Renal cortical epithelial cell (primary cell): ENCODE data around the gene CLCNKA. TPM values are rescaled to one million over a fixed set of nuclear protein-coding genes. Genes with fewer than 3 reads are reported as not detected.
"Not testable (repeated sequence)": the region's sequence is repeated elsewhere in the genome, so short reads cannot be mapped to it uniquely, and the experiment has no call there.

Experiments
- DNase-seq: peaks from one replicate; pipeline ENCODE4 v3.0.0-alpha.2; 2011; ENCODE audit warnings: low read depth
- total RNA-seq: library from RNA; depleted of rRNA; stranded (reverse); fragments of >200 nt; gene quantifications from 2 replicates; pipeline ENCODE4 v1.2.3, GENCODE V29; 2014

CLCNKA gene
- total RNA-seq, 1 donor from 2014 or later: 0.20 TPM

- DNase-seq: no peak
These were observed 24.1 kb upstream of the CLCNKA start for GRCh38 chr1:15997637-15998280.

DNA sequence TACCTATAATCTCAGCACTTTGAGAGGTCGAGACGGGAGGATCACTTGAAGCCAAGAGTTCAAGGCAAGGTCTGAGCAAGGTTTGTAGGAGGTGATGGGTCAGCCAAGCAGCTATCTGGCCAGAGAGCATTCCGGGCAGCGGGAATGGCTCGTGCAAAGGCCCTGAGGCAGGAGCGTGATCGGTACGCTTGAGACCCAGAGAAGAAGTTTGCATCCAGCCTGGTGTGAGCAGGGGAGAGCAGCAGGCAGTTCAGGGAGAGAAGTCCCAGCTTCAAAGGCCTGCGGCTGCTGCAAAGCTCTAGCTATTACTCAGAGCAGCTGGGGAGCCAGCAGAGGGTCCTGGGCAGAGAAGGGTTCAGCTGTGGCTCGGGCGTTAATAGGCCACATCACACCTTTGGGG is 22.9 kb upstream of the CLCNKA start:
- no peak for DNase-seq

GRCh38 chr1:16001274-16001673 is 20.6 kb upstream of the CLCNKA start:
- DNase-seq: not testable (repeated sequence)

DNA sequence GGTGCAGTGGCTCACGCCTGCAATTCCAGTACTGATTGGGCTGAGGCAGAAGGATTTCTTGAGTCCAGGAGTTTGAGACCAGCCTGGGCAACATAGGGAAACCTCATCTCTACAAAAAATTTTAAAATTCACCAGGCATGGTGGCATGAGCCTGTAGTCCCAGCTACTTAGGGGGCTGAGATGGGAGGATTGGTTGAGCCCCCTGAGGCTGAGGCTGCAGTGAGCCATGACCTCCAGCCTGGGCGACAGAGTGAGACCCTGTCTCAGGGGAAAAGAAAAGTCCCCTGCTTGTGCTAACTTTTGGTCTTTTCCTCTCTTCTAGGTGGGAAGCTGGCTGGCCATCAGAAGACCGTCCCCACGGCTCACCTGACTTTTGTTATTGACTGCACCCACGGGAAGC is 16.2 kb upstream of the CLCNKA start:
- DNase-seq: no peak

- DNase-seq: no peak
These were observed 15.8 kb upstream of the CLCNKA start for GRCh38 chr1:16006010-16006409.

DNA sequence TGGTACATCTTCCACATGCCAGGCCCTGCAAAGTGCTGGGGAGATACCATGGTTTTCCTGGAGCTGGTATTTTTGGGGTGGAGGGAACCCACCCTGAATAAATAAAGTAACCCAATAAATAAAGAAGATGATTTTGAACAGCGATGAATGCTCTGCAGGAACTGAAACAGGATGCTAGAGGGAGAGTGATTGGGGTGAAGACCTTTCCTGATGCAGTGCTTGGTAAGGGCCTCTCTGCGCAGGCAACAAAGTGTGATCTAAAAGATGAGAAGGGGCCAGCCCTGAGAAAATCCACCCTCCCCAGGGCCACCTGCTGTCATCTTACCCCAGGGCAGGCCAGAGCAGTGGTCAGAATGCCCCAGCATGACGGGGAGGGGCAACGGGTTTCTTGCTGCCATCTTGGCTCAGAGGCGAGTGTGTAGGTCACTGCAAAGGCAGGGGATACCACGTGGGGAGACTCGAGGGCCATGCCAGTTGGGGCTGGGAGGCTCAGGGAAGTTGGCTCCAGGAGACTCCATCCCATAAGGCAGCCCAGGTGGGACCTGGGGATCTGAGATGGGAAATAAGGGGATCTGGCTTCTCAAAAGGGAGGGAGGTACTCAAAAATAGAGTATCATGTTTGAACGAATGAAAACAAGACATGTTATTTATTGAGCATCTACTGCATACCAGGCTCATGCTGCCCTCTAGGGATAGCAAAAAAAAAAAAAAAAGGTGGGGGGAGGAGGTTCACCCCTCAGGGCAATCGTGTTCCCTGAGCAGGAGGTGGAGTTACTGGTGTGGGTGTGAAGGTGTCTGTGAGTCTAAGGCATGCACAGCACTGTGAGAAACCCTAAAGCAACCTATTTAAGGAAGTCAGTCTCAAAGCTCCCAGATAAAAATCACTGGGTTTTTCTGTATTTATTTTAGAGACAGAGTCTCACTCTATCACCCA is 15.0 kb upstream of the CLCNKA start:
- DNase-seq: peak; percentile 75

- no peak for DNase-seq
These were observed 14.0 kb upstream of the CLCNKA start for GRCh38 chr1:16007671-16008341.

DNA sequence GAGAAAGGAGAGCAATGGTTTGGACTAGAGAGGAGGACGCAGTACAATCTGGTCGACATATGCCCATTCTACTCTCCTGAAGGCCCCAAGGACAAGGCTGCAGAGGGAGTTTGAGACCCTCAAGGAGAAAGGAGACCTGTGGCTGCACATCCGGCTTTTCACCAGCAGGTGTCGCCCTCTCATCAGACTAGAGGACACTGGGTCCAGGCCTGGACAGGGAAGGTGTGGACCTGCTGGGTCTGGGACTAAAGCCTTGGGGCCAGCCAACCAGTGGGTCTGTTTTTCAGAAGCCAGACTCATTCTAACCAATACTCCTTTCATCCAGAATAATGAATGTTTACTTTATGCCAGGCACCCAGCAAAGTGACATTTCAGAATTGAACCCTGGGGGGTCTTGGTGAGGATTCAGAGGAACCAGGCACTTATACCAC is 12.8 kb upstream of the CLCNKA start:
- peak; percentile 47 for DNase-seq

GRCh38 chr1:16009678-16010077 is 12.2 kb upstream of the CLCNKA start:
- no peak for DNase-seq

- no peak for DNase-seq
These were observed 11.0 kb upstream of the CLCNKA start for GRCh38 chr1:16010837-16011236.

DNA sequence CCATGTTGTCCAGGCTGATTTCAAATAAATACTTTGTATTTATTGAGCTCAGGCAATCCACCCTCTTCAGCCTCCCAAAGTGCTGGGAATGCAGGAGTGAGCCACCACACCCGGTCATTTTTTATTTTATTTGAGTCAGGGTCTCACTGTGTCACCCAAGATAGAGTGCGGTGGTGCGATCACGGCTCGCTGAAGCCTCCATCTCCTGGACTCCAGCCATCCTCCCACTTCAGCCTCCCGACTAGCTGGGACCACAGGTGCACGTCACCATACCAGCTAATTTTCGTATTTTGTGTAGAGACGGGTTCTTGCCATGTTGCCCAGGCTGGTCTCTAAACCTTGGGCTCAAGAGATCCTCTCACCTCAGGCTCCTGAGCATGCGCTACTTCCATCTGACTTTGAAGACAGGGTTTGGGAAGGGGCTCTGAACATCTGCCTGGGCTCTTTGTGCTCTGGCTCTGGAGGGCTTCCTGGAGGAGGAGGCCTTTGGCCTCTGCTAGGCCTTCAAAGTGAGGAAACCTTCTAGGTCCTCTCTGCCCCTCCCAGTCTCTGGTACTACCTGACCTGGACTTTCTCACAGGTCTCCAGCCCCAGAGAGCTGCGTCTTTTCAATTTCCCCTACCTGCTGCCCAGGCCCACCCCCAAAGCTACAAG is 9.8 kb upstream of the CLCNKA start:
- DNase-seq: no peak

DNA sequence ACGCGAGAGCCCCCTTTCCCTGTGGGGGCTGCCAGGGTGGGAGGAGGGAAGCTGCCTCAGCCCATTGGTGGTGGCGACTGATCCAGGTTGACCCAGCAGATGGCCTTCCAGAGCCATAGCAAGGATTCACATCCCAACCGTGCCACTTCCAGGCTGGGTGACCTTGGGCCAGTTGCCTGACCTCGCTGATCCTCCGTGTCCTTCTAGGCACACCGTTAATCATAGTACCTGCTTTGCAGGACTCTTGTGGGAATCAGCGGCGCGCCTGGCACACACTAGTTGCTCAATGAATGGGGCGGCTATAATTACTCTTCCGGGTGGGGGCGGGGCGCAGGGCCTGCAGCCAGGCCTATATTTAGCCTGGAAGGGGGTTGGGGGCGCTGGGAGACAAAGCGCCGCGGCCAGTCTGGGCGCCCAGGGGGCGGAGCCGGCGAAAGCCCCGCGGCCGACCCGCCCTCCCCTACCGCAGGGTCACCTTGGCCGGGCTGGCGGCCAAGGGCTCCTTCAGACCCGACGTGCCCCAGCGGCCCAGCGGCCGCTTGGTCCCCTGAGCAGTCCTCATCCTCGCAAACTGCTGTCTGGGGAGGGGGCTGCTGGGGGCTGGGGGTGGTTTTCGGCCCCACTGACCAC is 9.1 kb upstream of the CLCNKA start:
- peak; percentile 73 for DNase-seq

DNA sequence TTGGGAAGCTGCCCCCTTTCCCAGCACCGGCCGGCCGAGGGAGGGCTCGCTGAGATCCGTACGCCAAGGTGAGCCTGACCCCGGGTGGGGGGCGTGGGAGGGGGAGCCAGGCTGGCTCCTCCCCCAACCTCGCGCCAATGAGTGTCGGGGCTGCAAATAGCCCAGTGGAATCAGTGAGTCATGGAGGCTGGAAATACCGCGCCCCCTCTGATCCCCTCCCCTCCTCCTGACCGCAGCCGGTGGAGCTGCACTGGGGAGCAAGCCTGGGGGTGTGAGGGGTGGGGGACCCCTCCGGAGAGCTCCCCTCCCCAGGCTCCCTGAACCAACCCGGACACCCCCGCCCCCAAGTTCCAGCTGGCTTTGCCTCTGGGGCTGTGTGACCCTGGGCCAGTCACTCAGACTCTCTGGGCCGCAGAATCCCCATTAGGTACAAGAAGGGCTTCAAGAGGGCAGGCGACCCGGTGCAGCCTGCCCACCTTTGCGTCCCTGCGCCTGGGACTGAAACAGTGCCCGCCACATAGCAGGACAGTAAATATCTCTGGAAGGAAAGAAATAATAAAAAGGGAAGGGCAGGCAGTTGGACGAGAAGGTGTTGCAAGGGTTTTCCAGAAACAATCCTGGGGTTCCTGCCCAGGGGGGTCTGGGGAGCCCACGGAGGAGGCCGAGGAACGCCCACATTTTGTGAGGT is 8.5 kb upstream of the CLCNKA start:
- DNase-seq: peak; percentile 69

GRCh38 chr1:16013908-16014258 is 8.0 kb upstream of the CLCNKA start:
- no peak for DNase-seq

GRCh38 chr1:16014509-16015482 is 7.0 kb upstream of the CLCNKA start:
- DNase-seq: peak; percentile 28

- DNase-seq: no peak
These were observed 6.3 kb upstream of the CLCNKA start for GRCh38 chr1:16015491-16015890.

DNA sequence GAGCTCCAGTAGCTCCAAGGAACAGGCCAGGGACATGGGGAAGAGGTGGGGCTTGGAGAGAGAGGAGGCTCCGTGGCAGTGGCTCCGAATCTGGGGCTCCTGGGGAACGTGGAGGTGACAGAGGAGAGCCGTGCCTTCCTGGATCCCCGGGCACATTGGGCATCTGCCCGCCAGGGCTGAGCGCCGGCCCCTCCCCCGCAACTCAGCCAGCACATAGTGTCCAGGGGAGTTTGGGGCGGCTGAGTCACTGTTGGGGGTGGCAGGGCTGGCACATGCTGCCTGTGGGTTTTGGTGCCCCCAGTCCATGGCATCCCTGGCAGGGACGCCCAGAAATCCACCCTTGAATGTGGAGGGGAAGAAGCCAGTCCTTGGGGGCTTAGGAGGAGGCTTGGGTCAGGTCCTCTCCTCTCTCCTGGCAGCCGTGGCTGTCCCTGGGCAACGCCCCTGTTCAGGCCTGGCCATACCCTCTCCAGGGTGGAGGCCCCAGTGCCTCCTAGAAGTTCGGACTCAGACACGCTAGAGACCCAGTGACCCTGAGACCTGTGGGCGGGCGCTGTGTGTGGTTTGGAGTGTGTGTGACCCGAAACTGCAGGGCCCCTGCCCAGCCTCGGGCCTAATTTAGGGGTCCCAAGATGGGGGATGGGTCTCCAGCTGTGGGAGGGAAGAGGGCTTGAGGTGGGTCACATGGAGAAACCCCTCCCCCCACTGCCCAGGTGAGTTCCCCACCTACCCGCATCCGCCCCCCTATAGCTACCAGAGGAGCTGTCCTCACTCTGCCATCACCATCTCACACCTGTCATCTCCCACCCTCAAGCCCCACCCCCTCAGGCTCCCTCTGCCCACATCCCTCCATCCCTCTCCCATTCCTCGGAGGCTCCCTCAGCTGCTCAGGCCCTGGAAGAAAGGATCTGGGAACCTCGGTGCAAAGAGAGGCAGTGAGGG is 5.6 kb upstream of the CLCNKA start:
- no peak for DNase-seq

GRCh38 chr1:16017076-16017460 is 4.8 kb upstream of the CLCNKA start:
- no peak for DNase-seq
